ENCODE results near the gene SLC30A5. TPM values are rescaled to one million over a fixed set of nuclear protein-coding genes. Genes with fewer than 3 reads are reported as not detected.

The SLC30A5 gene
- total RNA-seq, 1 experiment from 2014 or later: 50.0 TPM

DNA sequence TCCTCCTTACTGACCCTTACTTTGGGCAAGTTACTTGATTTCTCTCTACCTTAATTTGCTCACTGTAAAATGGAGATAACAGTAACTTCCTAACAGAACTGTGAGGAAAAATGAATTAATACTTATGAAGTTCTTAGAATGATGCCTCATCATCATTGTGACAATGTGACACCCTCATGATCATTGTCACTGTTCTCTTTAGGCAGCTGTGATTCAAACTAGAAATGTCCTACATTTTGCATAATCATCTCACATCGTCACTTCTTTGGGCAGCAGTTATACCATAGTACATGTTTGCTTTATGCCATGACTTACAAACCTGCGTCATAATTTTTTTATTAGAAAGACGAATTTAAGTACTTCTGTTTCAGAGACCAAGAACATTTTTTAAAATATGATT, 9.7 kb downstream of the SLC30A5 start:
- Histone ChIP-seq H2AFZ (ENCODE audit: low read depth, low read length, poor library complexity, severe bottlenecking) (no peak overlapping the region), H3K9me2 (ENCODE audit: insufficient read depth) (no peaks in the 10 kb centered on the region), H3K27me3 (ENCODE audit: insufficient read depth, low read length) (no peaks in the 10 kb centered on the region), H3K4me2 (ENCODE audit: low read length) (no peak overlapping the region), H4K20me1 (ENCODE audit: insufficient read depth) (no peaks in the 10 kb centered on the region), H3K79me2 (ENCODE audit: insufficient read depth, low read length) (peaks cover 38% of the 10 kb centered on the region), H3K9me3 (ENCODE audit: control insufficient read depth in 1 of 2, insufficient read depth in 1 of 2, low read depth in 1 of 2, low read length in 2 of 2) (no peaks in the 10 kb centered on the region), H3K27ac (ENCODE audit: low read depth, low read length) (no peak overlapping the region), H3K9ac (ENCODE audit: low read length) (no peak overlapping the region), H3K4me3 (replicated peaks in 1 of 2; ENCODE audit: low read depth in 1 of 2, low read length in 2 of 2) (no peak overlapping the region), H3K4me1 (ENCODE audit: control insufficient read depth in 1 of 2, insufficient read depth in 2 of 2, low read length in 2 of 2) (no peaks in the 10 kb centered on the region), H3K36me3 (ENCODE audit: control insufficient read depth in 1 of 2, insufficient read depth in 2 of 2, low read length in 2 of 2) (peaks cover 23 to 24% of the 10 kb centered on the region in 2 experiments; a peak in 3 of 4 replicates)
- TF ChIP-seq EGR1 (IDR thresholded peaks at IDR 0.05; ENCODE audit: low read depth) (no peak), YY1 (IDR thresholded peaks at IDR 0.05; ENCODE audit: extremely low read depth, insufficient replicate concordance, low read depth, low read length) (no peak), CEBPB (IDR thresholded peaks at IDR 0.05; ENCODE audit: low read depth) (no peak), EZH2 (IDR thresholded peaks at IDR 0.05) (no peak), TCF7L2 (IDR thresholded peaks at IDR 0.05; ENCODE audit: borderline replicate concordance, extremely low read depth, insufficient read depth, insufficient read length) (no peak), SIN3A (IDR thresholded peaks at IDR 0.05; ENCODE audit: low read depth) (no peak), ZNF274 (IDR thresholded peaks at IDR 0.05; ENCODE audit: low read depth, low read length) (no peak), SRF (IDR thresholded peaks at IDR 0.05; ENCODE audit: low read depth) (no peak), SP1 (IDR thresholded peaks at IDR 0.05; ENCODE audit: low read depth) (no peak), CBX3 (IDR thresholded peaks at IDR 0.05; ENCODE audit: low read depth) (no peak)
- TF ChIP-seq, protein P1, sequence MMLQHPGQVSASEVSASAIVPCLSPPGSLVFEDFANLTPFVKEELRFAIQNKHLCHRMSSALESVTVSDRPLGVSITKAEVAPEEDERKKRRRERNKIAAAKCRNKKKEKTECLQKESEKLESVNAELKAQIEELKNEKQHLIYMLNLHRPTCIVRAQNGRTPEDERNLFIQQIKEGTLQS (IDR thresholded peaks at IDR 0.05): no peak
- BruUV-seq (replicated peaks): no TSS peak
- ChIA-PET RAD21 (ENCODE audit: low non-redundant PET in 1 of 2, low total read pairs in 2 of 2, uncharacterized antibody in 2 of 2, unreplicated experiment in 2 of 2) (no interaction called here), POLR2A (no interaction called here), CTCF (no interaction called here)
- DNase-seq (ENCODE audit: low read depth, low spot score) (no peak), ATAC-seq (no peak)
- intact Hi-C loops (cut with micrococcal nuclease): no loop called here
